ENCODE measurements around the gene C1QTNF7.

DNA sequence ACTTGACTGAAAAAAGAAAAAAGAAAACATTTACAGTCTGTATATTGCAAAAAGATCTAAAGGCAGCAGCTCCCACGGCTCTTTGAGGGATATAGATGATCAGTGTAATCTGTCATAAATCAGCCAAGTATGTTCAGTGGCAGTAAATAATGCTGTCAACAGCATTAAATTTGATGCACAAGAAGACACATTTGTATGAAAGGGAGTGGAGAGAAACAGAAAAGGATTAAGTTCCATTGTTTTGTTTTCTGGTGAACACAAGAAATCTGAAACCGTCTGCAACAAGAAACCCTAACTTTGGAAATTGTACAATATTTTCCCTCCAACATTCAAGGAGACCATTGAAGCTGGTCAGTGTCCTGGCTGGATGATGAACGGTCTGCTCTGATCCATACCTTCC is 27.6 kb upstream of the C1QTNF7 start:
- TF ChIP-seq CTCF (conservative IDR thresholded peaks at IDR 0.05; ENCODE audit: low read length) = no peak
- no peak for TF ChIP-seq EZH2phosphoT487 (IDR thresholded peaks at IDR 0.05; ENCODE audit: borderline replicate concordance)

Data from Loucy (cell line).